GM23338 (cell line): ENCODE results near the gene TCFL5. TPM values are rescaled to one million over a fixed set of nuclear protein-coding genes. Genes with fewer than 3 reads are reported as not detected.

Experiments used
- ATAC-seq: fragments of 200-7000 bp; cut with Tn5 transposase; 3 replicates; pipeline ENCODE4 v1.9.1; 2020
- DNase-seq: peaks from one replicate; pipeline ENCODE4 v3.0.0-alpha.2; 2015; ENCODE audit warnings: low spot score
- H2AFZ ChIP-seq: fragments of 200-600 bp; sonication (generic); 2 replicates; pipeline ENCODE4 v1.8.0; 2016; ENCODE audit warnings: antibody characterized with exemption, mild to moderate bottlenecking, moderate library complexity
- H3F3A ChIP-seq: fragments of 200-600 bp; sonication (generic); replicated peaks from 2 replicates; pipeline ENCODE4 v1.8.0; 2017; ENCODE audit warnings: antibody characterized with exemption, mixed run types, low read depth
- H3K27ac ChIP-seq: fragments of 200-600 bp; sonication (generic); 2 replicates; pipeline ENCODE4 v1.6.1; 2016; ENCODE audit warnings: low read depth
- H3K27me3 ChIP-seq: fragments of 200-600 bp; sonication (generic); 2 replicates; pipeline ENCODE4 v1.8.0; 2016; ENCODE audit warnings: mild to moderate bottlenecking, mixed run types, moderate library complexity; ENCODE audit not compliant: insufficient read depth
- H3K36me3 ChIP-seq: fragments of 200-600 bp; sonication (generic); 2 replicates; pipeline ENCODE4 v1.8.0; 2016; ENCODE audit warnings: mild to moderate bottlenecking; ENCODE audit not compliant: insufficient read depth
- H3K4me1 ChIP-seq: fragments of 200-600 bp; sonication (generic); 2 replicates; pipeline ENCODE4 v1.8.0; 2016; ENCODE audit warnings: mild to moderate bottlenecking, moderate library complexity; ENCODE audit not compliant: insufficient read depth
- H3K4me2 ChIP-seq: fragments of 200-600 bp; sonication (generic); 2 replicates; pipeline ENCODE4 v1.7.1; 2017; ENCODE audit warnings: mixed run types
- H3K4me3 ChIP-seq: fragments of 200-600 bp; sonication (generic); 2 replicates; pipeline ENCODE4 v1.6.1; 2016; ENCODE audit warnings: mixed run types
- H3K79me2 ChIP-seq: fragments of 200-600 bp; sonication (generic); replicated peaks from 2 replicates; pipeline ENCODE4 v1.8.0; 2017; ENCODE audit warnings: mild to moderate bottlenecking; ENCODE audit not compliant: insufficient read depth
- H3K9me2 ChIP-seq: fragments of 200-600 bp; sonication (generic); 2 replicates; pipeline ENCODE4 v1.8.0; 2017; ENCODE audit not compliant: insufficient read depth
- H4K20me1 ChIP-seq: fragments of 200-600 bp; sonication (generic); replicated peaks from 2 replicates; pipeline ENCODE4 v1.8.0; 2017; ENCODE audit warnings: mild to moderate bottlenecking; ENCODE audit not compliant: insufficient read depth
- H3K27ac Mint-ChIP-seq: 2 replicates; pipeline ENCODE4 v1.8.0; 2020; ENCODE audit warnings: inconsistent platforms, mild to moderate bottlenecking, moderate library complexity, mixed read lengths
- H3K27me3 Mint-ChIP-seq: 3 replicates; pipeline ENCODE4 v1.8.0; 2022; ENCODE audit warnings: low read depth, mild to moderate bottlenecking, moderate library complexity, mixed read lengths, inconsistent platforms; ENCODE audit not compliant: insufficient read depth, poor library complexity
- H3K36me3 Mint-ChIP-seq: 3 replicates; pipeline ENCODE4 v1.8.0; 2021; ENCODE audit warnings: low read depth, mild to moderate bottlenecking, inconsistent platforms, moderate library complexity, mixed read lengths
- H3K4me1 Mint-ChIP-seq: 3 replicates; pipeline ENCODE4 v1.8.0; 2020; ENCODE audit warnings: mild to moderate bottlenecking, inconsistent platforms, mixed read lengths
- H3K4me3 Mint-ChIP-seq: 3 replicates; pipeline ENCODE4 v1.8.0; 2021; ENCODE audit warnings: moderate library complexity, mild to moderate bottlenecking, inconsistent platforms, mixed read lengths
- H3K9me3 Mint-ChIP-seq: 3 replicates; pipeline ENCODE4 v1.8.0; 2020; ENCODE audit warnings: moderate library complexity, mild to moderate bottlenecking, inconsistent platforms, mixed read lengths
- CTCF ChIP-seq, 2 experiments: fragments of 200-600 bp in 1 of 2; sonication (generic) in 1 of 2; conservative IDR thresholded peaks; 2 replicates each; pipeline versions ENCODE4 v1.5.1 to v1.6.1; 2016 to 2017; ENCODE audit warnings: antibody characterized with exemption in 2 of 2, low read depth in 2 of 2, mild to moderate bottlenecking in 2 of 2, moderate library complexity in 1 of 2
- ETS1 ChIP-seq: IDR thresholded peaks from 2 replicates; pipeline ENCODE4 v1.6.1; 2016; ENCODE audit warnings: antibody characterized with exemption
- EZH2 ChIP-seq: fragments of 200-600 bp; sonication (generic); IDR thresholded peaks from one replicate; pipeline ENCODE4 v1.8.0; 2017; ENCODE audit warnings: antibody characterized with exemption, mild to moderate bottlenecking, low read depth; ENCODE audit not compliant: unreplicated experiment
- NANOG ChIP-seq: IDR thresholded peaks from 2 replicates; pipeline ENCODE4 v1.6.1; 2016; ENCODE audit warnings: antibody characterized with exemption, borderline replicate concordance
- ZNF462 ChIP-seq: fragments of 250-450 bp; sonication (Bioruptor Pico); IDR thresholded peaks from 2 replicates; pipeline ENCODE4 v1.5.0; 2020; ENCODE audit warnings: mild to moderate bottlenecking, moderate library complexity
- polyA plus RNA-seq: library from polyadenylated mRNA; unstranded; fragments of >200 nt; fragmentation: Nextera tagmentation; extraction: Ambion mirVana; gene quantifications from 2 replicates; pipeline ENCODE4 v1.2.1, GENCODE V29; 2016
- total RNA-seq: library from RNA; depleted of rRNA; stranded (reverse); fragments of >200 nt; shearing (Covaris generic); gene quantifications from 2 replicates; pipeline ENCODE4 v1.2.3, GENCODE V29; 2014

The TCFL5 gene
- total and polyA plus RNA-seq, 2 experiments from 2014 or later, result 5.8 to 19.3 TPM

- TF ChIP-seq ZNF462 (CRISPR knock-in tag) (no peak), EZH2 (no peak), CTCF (conservative IDR thresholded peaks at IDR 0.05; ENCODE audit: low read depth in 2 of 2) (peak; percentile 62 to 85), NANOG (no peak)
Observed at GRCh38 chr20:62900052-62900691, 38.5 kb upstream of the TCFL5 start (continued).

GRCh38 chr20:62899633-62900051 lies 38.0 kb upstream of the TCFL5 start:
- Mint-ChIP-seq H3K27ac (0 out of 2 replicates have a peak overlapping the region, but pooled peaks have one; percentile 36), H3K27me3 (peaks cover 31% of the 10 kb centered on the region), H3K36me3 (peaks cover 55% of the 10 kb centered on the region), H3K4me3 (0 out of 3 replicates have a peak overlapping the region, but pooled peaks have one; percentile 29), H3K9me3 (no peaks in the 10 kb centered on the region; the same call in 2 of the 3 replicates), H3K4me1 (peaks cover 43% of the 10 kb centered on the region)
- H4K20me1 ChIP-seq, result peaks cover 52% of the 10 kb centered on the region
- peak; percentile 38 for ATAC-seq
- H3K27me3 ChIP-seq, result no peaks in the 10 kb centered on the region
- H3K79me2 ChIP-seq, result peaks cover 7% of the 10 kb centered on the region
- TF ChIP-seq ETS1 (no peak), CTCF (conservative IDR thresholded peaks at IDR 0.05; ENCODE audit: low read depth in 2 of 2) (peak; percentile 14 to 23)
- H2AFZ ChIP-seq, result no peak overlapping the region
- H3K4me2 ChIP-seq, result peak overlapping the region; percentile 63
- no peak overlapping the region; the same call in 1 of the 2 replicates for H3K27ac ChIP-seq
- peaks cover 33% of the 10 kb centered on the region for H3K4me1 ChIP-seq
- no peak overlapping the region for H3K4me3 ChIP-seq
- H3K9me2 ChIP-seq, result no peaks in the 10 kb centered on the region
- peaks cover 65% of the 10 kb centered on the region for H3F3A ChIP-seq
- peaks cover 49% of the 10 kb centered on the region for H3K36me3 ChIP-seq
- peak; percentile 78 for DNase-seq
